Astrocyte (in vitro differentiated cells and primary cell): ENCODE data around the gene IVD. TPM values are rescaled to one million over a fixed set of nuclear protein-coding genes. Genes with fewer than 3 reads are reported as not detected.

Experiments used
- DNase-seq: peaks from one replicate; pipeline ENCODE4 v3.0.0-alpha.2; 2010; ENCODE audit warnings: low read depth
- FAIRE-seq: peaks from 2 replicates; lab custom pipeline; 2011; peaks lifted over from hg19 to GRCh38; lab: Jason Lieb, UNC
- H2AFZ ChIP-seq: 2 replicates; pipeline ENCODE4 v1.6.0; 2012; ENCODE audit warnings: low read depth, low read length, inconsistent platforms
- H3K27ac ChIP-seq: 2 replicates; pipeline ENCODE4 v1.5.1; 2011; ENCODE audit warnings: low read depth, low read length, inconsistent platforms
- H3K27me3 ChIP-seq: 2 replicates; pipeline ENCODE4 v1.6.0; 2011; ENCODE audit warnings: low read length, inconsistent platforms; ENCODE audit not compliant: insufficient read depth
- H3K36me3 ChIP-seq: 2 replicates; pipeline ENCODE4 v1.5.1; 2011; ENCODE audit warnings: low read length, inconsistent platforms; ENCODE audit not compliant: insufficient read depth
- H3K4me1 ChIP-seq: 2 replicates; pipeline ENCODE4 v1.5.1; 2011; ENCODE audit warnings: low read length, inconsistent platforms; ENCODE audit not compliant: insufficient read depth
- H3K4me2 ChIP-seq: 2 replicates; pipeline ENCODE4 v1.6.0; 2012; ENCODE audit warnings: low read length, inconsistent platforms
- H3K4me3 ChIP-seq: 2 replicates; pipeline ENCODE4 v1.5.1; 2011; ENCODE audit warnings: low read depth, mild to moderate bottlenecking, low read length, inconsistent platforms; ENCODE audit not compliant: insufficient read depth
- H3K79me2 ChIP-seq: 2 replicates; pipeline ENCODE4 v1.6.0; 2012; ENCODE audit warnings: mild to moderate bottlenecking, low read length, inconsistent platforms; ENCODE audit not compliant: insufficient read depth
- H3K9ac ChIP-seq: 2 replicates; pipeline ENCODE4 v1.6.0; 2012; ENCODE audit warnings: mild to moderate bottlenecking, low read length, inconsistent platforms
- H3K9me3 ChIP-seq: 2 replicates; pipeline ENCODE4 v1.5.1; 2012; ENCODE audit warnings: low read depth, mild to moderate bottlenecking, low read length, inconsistent platforms; ENCODE audit not compliant: insufficient read depth
- H4K20me1 ChIP-seq: 2 replicates; pipeline ENCODE4 v1.6.0; 2012; ENCODE audit warnings: low read length, inconsistent platforms; ENCODE audit not compliant: insufficient read depth
- H3K27ac Mint-ChIP-seq: one replicate; pipeline ENCODE4 v1.8.0; 2021; ENCODE audit warnings: mild to moderate bottlenecking, mixed read lengths; ENCODE audit not compliant: unreplicated experiment
- H3K27me3 Mint-ChIP-seq: one replicate; pipeline ENCODE4 v1.8.0; 2021; ENCODE audit warnings: low read depth, mixed read lengths; ENCODE audit not compliant: unreplicated experiment
- H3K36me3 Mint-ChIP-seq: one replicate; pipeline ENCODE4 v1.8.0; 2021; ENCODE audit warnings: low read depth, mixed read lengths; ENCODE audit not compliant: unreplicated experiment
- H3K4me1 Mint-ChIP-seq: one replicate; pipeline ENCODE4 v1.8.0; 2021; ENCODE audit warnings: low read depth, mixed read lengths; ENCODE audit not compliant: unreplicated experiment
- H3K4me3 Mint-ChIP-seq: one replicate; pipeline ENCODE4 v1.8.0; 2021; ENCODE audit warnings: mild to moderate bottlenecking, moderate library complexity, mixed read lengths; ENCODE audit not compliant: unreplicated experiment
- H3K9me3 Mint-ChIP-seq: one replicate; pipeline ENCODE4 v1.8.0; 2021; ENCODE audit warnings: mild to moderate bottlenecking, mixed read lengths; ENCODE audit not compliant: unreplicated experiment
- EZH2 ChIP-seq: IDR thresholded peaks from 2 replicates; pipeline ENCODE4 v1.6.1; 2012; ENCODE audit warnings: mild to moderate bottlenecking, low read length, inconsistent platforms; ENCODE audit not compliant: insufficient read depth
- total RNA-seq: library from RNA; stranded (reverse); gene quantifications from 2 replicates; pipeline ENCODE4 v1.2.1, GENCODE V29; 2021
- TF ChIP-seq, protein P1 (sequence below): IDR thresholded peaks from 2 replicates; pipeline ENCODE4 v1.5.1; 2011; ENCODE audit warnings: low read depth, mild to moderate bottlenecking, inconsistent platforms, low read length, moderate library complexity; ENCODE audit not compliant: insufficient read depth

Gene IVD
- total RNA-seq, 1 donor from 2014 or later: 55.1 TPM

DNA sequence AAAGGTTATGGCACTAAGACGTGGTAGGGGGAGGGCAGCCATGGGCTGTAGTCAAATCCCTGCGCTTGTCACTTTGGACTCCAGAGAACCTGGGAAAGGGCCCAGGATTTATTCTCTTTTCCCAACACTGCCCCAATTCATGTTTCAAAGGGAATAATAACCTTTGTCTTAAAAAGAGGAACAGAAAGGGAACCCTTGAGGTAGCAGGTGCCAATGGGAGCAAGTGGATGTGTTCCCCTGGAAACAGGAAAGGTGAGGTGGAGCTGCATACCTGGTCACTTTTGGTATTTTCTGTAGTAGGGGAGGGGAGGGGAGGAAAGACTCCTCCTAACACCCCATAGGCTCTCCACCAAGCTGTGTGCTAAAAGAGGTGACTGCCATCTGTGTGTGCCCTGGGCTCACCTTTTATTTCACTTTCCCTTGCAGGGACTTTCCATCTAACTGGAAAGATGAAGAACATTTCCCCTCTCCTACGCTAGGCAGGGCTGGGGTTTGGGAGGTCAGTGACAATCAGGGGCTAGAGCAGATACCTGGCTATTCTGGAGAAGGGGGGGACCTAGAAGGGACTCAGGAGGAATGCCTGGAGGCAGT is 59.1 kb downstream of the IVD start:
- Histone ChIP-seq H3K9me3 (no peaks in the 10 kb centered on the region), H3K36me3 (peaks cover 17% of the 10 kb centered on the region), H3K4me1 (no peaks in the 10 kb centered on the region), H3K4me2 (no peak overlapping the region), H3K27me3 (no peaks in the 10 kb centered on the region), H3K27ac (no peak overlapping the region), H3K4me3 (no peak overlapping the region), H3K9ac (no peak overlapping the region), H4K20me1 (peaks cover 44% of the 10 kb centered on the region), H2AFZ (no peak overlapping the region), H3K79me2 (peaks cover 9% of the 10 kb centered on the region)
- Mint-ChIP-seq H3K27me3 (no peaks in the 10 kb centered on the region), H3K36me3 (peaks cover 23% of the 10 kb centered on the region), H3K4me1 (peaks cover 2% of the 10 kb centered on the region), H3K27ac (no peak overlapping the region), H3K4me3 (no peak overlapping the region), H3K9me3 (no peaks in the 10 kb centered on the region)
- DNase-seq (no peak), FAIRE-seq (no peak)
- no peak for TF ChIP-seq EZH2
- TF ChIP-seq, protein P1, sequence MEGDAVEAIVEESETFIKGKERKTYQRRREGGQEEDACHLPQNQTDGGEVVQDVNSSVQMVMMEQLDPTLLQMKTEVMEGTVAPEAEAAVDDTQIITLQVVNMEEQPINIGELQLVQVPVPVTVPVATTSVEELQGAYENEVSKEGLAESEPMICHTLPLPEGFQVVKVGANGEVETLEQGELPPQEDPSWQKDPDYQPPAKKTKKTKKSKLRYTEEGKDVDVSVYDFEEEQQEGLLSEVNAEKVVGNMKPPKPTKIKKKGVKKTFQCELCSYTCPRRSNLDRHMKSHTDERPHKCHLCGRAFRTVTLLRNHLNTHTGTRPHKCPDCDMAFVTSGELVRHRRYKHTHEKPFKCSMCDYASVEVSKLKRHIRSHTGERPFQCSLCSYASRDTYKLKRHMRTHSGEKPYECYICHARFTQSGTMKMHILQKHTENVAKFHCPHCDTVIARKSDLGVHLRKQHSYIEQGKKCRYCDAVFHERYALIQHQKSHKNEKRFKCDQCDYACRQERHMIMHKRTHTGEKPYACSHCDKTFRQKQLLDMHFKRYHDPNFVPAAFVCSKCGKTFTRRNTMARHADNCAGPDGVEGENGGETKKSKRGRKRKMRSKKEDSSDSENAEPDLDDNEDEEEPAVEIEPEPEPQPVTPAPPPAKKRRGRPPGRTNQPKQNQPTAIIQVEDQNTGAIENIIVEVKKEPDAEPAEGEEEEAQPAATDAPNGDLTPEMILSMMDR: no peak

DNA sequence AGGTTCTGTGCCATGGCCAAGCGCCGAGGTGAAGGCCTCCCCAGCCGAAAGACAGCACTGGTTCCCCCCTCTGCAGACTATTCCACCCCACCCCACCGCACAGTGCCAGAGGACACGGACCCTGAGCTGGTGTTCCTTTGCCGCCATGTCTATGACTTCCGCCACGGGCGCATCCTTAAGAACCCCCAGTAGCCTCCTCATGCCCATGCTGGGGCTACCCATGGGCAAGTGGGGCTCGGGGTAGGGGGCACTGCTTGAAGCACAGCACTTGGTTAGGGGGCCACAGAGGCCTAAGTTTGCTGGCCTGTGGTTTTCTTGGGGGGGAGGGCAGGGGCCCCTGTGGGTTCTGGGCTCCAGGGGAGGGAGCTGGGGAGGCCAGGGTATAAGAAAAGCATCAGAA is 60.3 kb downstream of the IVD start:
- no peak overlapping the region for H3K4me3 Mint-ChIP-seq
- no peak for DNase-seq
- peaks cover 23% of the 10 kb centered on the region for H3K36me3 Mint-ChIP-seq

More for the DNA sequence above, 60.3 kb downstream of the IVD start:
- TF ChIP-seq, protein P1: no peak
- TF ChIP-seq EZH2: no peak
- Histone ChIP-seq H3K27me3 (no peaks in the 10 kb centered on the region), H3K9ac (no peak overlapping the region), H3K27ac (no peak overlapping the region), H3K36me3 (peaks cover 17% of the 10 kb centered on the region), H4K20me1 (peaks cover 31% of the 10 kb centered on the region), H3K4me1 (peaks cover 5% of the 10 kb centered on the region), H3K9me3 (no peaks in the 10 kb centered on the region), H3K4me2 (no peak overlapping the region), H3K79me2 (peaks cover 1% of the 10 kb centered on the region), H3K4me3 (no peak overlapping the region), H2AFZ (no peak overlapping the region)
- no peak overlapping the region for H3K27ac Mint-ChIP-seq
- no peak for FAIRE-seq
- H3K27me3 Mint-ChIP-seq: no peaks in the 10 kb centered on the region
- H3K9me3 Mint-ChIP-seq: no peaks in the 10 kb centered on the region
- H3K4me1 Mint-ChIP-seq: peaks cover 3% of the 10 kb centered on the region
